GM21825 (cell line): Measurements from ENCODE around the gene GSE1.

Experiments
- ATAC-seq: cut with Tn5 transposase; IDR thresholded peaks from one replicate; pipeline ENCODE4 v1.9.1; 2021; ENCODE audit warnings: mild to moderate bottlenecking, moderate library complexity; ENCODE audit not compliant: unreplicated experiment

GSE1 gene

DNA sequence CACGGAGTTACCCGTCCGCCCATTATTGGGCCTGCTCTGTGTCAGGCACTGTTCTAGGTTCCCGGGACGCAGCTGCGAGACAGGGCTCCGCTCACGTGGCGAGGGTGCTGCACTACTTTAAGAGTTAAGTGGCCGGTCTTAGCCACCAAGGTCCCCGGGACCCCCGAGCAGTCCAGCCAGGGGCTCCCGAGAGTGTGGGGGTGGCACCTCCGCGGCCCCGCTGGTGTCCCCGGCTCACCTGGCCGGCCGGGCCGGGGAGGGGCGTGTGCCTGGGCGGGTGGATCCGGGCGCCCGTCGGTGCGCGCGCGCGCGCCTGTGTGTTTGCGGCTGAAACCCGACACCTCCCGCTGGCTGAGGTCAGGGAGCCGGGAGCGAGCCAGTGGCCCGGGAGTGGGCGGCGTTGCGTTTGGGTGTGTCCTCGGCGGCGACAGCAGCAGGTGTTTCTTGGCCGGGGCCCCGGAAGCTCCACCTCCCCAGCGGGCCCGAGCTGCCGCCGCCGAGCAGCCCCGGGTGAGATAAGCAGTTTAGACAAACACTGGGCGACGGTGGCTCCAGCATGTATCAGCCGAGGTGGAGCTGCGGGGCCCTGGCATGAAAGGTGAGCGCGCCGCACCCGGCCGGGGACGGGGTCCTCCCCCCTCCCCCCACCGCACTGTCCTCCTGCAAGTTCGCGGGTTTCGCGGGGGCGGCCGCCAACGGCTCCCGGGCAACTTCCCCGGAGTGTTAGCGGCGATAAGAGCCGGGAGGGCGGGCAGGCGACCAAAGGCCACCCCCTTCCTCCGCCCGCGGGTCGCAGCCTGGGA lies at the start of gene GSE1:
Gene GSE1, plus strand, starts transcription at position 522 of the 803 bp plus-strand sequence. Its CDS starts 70 bp downstream, at position 592.
- ATAC-seq, result peak; percentile 43

DNA sequence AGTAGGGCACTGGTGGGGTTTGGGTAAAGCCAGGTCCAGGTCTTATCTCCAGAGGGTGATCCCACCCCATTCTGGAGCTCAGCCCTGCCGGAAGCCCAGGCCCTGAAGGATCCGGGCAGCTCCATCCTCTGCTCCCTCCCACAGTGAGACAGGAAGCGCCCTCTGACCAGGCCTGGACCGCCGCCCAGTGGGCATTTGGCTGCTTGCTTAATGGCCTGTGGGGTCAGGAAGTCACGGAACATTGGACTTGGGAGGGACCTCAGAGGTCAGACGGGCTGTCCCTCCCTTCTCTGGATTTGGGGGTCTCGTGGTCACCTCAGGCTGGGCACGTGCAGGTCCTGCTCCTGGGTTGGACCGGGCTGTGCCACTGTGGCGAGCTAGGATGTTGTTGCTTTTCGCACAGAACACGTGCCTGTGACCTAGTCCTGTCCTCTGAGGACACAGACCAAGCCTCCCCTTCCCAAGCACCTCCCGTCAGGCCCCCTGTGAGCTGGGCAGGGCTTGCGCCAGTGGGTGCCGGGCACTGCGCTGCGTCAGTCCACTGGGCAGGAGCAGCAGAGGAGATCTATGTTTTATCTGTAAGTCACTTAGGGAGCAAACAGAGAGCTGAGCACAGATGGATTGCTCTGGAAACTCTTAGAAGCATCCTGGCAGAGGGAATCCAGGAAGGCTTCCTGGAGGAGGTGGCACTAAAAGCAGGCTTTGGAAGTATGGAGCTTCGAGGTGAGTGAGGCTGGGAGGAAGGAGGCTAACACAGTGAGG lies 49.4 kb upstream of the GSE1 start:
- no peak for ATAC-seq

GRCh38 chr16:85564277-85565051 lies 48.7 kb upstream of the GSE1 start:
- ATAC-seq, result no peak

DNA sequence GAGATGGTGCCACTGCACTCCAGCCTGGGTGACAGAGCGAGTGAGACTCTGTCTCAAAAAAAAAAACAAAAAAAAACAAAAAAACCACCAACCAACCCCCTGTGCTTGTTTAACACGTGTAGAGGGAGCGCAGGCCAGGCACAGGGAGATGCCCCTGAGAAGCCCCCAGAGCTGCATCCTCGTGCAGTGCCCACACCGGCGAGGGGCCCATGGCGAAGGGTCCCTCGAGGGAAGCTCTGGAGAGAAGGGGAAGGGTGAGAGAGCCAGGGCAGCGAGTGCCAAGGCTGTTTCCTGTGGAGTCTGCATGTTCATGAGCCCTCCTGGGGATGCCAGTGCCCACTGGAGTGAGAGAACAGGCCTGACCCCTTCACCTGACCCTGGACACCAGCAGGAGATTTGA lies 47.8 kb upstream of the GSE1 start:
- no peak for ATAC-seq

- ATAC-seq, result no peak
These were observed 47.2 kb upstream of the GSE1 start for GRCh38 chr16:85565801-85566526.

DNA sequence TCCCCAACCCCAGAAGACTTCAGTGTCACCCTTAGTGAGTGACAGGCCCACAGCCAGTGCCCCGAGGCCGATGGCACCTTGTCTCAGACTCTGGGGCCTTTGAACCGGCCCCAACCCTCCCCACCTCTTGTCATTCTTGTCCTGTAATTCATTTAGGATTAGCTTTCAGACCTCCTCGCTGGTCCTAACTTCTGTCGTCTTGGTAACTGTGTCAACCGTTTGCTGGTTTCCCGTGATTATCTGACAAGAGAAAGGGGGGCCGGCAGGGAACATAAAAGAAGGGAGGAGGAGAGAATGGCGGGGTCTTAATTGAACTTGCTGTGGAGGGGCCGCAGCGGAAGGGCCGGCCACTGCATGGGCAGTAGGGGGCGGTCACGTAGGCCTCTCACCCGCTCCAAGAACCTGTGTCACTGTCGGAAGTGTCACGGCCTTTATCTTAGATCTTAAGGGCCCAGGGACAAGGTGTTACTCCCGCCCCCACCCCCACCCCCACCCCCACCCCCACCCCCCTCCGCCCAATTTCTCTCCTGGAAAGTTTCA lies 46.5 kb upstream of the GSE1 start:
- ATAC-seq, result no peak

GRCh38 chr16:85567101-85567866 lies 45.8 kb upstream of the GSE1 start:
- ATAC-seq, result no peak

DNA sequence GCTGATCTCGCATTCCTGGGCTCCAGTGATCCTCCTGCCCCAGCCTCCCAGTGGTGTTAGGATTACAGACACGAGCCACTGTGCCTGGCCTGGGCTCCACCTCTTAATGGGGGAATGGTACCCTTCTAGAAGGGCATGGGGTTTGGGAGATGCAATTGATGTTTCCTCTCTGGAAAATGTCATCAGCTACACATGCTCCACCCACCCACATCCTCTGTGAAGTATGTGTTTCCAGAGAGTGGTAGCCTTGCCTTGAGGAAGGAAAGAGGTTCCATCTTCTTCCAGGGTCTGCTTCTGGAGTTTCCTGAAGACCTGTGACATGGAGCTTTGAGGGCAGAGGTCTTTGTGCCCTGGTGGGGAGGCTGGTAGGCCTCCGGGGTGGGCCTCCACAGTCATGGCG lies 45.2 kb upstream of the GSE1 start:
- ATAC-seq, result no peak

DNA sequence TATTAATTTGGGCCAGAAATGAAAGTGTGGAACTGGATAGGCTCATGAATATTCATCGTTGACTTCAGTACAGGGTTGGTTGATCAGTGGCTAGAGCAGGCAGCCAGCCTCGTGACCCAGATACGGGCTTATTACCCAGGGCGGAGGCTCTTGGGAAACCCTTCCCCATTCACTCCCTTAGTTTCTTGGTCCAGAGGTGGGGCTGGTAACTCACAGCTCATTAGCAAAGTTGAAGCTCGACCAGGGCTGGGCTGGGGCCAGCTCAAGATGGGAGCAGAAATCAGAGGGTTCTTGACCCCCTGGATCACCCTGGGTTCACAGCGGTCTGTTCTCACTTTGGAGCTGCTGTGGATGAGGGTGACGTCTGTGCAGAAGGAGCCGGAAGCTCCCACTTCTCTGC lies 44.6 kb upstream of the GSE1 start:
- no peak for ATAC-seq

DNA sequence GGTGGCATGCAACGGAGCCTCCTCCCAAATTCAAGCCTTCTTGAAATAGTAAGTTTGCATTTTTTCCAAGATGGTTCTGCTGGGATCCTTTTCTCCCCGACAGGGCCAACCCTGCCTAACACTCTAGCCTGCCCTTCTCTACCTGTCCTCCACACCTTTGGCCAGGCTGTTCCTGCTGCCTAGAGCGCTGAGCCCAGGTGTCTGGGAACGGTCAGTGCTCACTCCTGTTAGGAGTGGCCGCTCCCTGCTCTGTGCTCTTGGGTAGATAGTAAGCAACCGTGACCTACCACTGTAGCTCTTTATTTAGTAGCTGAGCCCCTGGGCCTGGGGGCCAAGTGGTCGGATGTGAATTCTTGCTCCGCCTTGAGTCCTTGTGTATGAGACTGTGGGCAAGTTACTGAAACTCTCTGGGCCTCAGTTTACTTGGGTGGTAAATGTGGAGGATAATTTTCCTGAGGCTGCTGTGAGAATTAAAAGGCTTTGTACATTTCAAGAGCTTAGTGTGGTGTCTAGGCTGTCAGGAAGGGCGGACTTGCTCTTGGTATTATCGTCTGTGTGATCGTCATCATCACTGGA lies 44.0 kb upstream of the GSE1 start:
- ATAC-seq, result no peak

- peak; percentile 52 for ATAC-seq
These were observed 43.4 kb upstream of the GSE1 start for GRCh38 chr16:85569615-85570212.

DNA sequence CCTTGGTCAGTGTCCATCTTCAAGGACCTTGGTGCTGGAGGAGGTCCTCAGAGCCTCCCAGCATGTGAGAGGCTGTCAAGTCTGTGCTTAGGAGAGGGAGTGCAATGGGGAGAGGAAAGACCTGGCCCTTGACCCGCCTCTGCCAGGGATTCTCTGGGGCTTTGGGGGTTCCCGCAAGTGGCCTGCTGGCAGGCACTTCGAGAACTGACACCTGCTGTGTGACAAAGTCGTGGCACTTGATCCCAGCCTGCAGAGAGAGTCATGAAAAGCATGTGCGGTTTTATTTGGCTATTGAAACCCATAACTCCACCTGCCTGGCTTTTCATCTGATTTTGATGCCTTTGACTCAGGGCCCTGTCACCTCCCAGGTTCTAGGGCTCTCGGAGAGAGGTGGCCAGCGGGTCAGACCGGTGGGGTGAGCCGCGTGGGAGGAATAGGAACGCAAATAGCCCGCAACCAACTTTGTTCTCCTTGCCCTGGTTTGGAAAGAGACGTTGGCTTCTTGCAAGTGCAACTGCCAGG lies 42.8 kb upstream of the GSE1 start:
- ATAC-seq, result peak; percentile 13

DNA sequence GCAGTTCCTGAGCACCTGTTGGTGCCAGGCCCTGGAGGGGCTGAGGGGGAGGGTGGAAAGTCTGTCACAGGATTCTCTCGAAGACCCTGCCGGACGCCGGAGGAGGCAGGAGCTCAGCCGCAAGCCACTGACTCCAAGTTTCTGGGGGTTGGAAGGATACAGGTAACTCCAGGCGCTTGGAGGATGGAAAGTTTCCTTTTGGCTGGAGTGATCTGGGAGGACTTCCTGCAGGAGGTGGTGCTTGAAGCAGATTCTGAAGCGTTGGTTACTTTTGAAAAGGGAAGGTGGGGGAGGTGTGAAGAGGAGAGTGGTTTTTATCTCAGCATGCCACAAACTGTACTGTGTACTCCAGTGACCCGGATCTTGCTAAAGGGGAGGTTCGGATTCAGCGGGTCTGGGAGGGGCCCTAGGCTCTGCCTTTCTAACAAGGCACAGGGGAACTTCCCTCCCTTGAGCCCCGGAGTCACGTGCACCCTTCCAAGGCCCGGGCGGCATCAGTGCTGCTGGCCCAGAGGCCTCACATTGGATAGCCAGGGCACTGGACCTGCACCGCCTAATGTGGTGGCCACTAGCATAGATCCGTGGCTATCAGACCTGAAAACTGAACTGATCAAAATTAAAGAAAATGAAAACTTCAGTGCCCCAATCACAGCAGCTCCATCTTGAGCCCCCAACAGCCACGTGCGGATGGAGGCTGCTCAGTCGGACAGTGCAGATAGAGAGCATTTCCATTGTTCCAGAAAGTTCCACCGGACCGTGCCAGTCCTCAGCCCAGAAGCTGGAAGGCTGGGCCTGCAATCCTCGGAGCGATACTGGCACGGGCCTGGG lies 42.2 kb upstream of the GSE1 start:
- peak; percentile 34 for ATAC-seq

DNA sequence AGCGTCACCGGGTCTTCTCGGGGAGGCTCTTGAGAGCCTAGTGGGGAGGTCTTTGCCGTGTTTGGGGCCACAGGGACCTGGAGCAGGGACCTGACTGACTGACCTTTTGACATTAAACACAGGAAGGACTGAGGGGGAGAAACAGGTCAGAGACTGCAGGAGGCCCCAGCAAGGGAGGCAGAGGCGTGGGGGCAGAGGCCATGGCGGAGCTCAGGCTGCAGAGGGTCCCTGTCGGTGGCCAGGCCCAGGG lies 41.6 kb upstream of the GSE1 start:
- peak; percentile 2 for ATAC-seq

GRCh38 chr16:85571813-85572619 lies 41.1 kb upstream of the GSE1 start:
- peak; percentile 19 for ATAC-seq

DNA sequence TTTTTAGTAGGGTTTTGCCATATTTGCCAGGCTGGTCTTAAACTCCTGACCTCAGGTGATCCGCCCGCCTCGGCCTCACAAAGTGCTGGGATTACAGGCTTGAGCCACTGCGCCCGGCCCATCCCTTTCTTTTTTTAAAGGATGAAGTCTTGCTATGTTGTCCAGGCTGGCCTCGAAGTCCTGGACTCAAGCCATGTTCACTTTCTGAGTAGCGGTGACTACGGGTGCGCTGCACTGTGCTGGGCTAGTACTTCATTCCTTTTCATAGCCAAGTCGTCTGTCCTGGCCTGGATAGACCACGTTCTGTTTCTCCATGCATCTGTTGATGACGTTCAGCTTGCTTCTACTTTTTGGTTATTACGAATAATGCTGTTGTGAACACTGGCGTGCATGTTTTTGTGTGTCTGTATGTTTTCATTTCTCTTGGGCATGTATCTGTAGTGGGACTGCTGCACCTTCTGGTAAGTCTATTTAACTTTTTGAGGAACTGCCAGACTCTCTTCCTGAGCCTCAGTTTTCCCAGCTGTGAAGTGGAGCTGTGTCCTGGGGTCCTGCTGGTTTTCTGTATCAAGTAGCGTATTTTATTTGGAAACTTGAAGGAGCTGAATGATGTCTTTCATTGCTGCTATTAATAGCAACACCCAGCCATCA lies 40.0 kb upstream of the GSE1 start:
- ATAC-seq, result no peak
